GM23338 (cell line): ENCODE data around the gene CYB561D1. TPM values are rescaled to one million over a fixed set of nuclear protein-coding genes. Genes with fewer than 3 reads are reported as not detected.

Source experiments
- ATAC-seq: fragments of 200-7000 bp; cut with Tn5 transposase; 3 replicates; pipeline ENCODE4 v1.9.1; 2020
- DNase-seq: peaks from one replicate; pipeline ENCODE4 v3.0.0-alpha.2; 2015; ENCODE audit warnings: low spot score
- H2AFZ ChIP-seq: fragments of 200-600 bp; sonication (generic); 2 replicates; pipeline ENCODE4 v1.8.0; 2016; ENCODE audit warnings: antibody characterized with exemption, mild to moderate bottlenecking, moderate library complexity
- H3F3A ChIP-seq: fragments of 200-600 bp; sonication (generic); replicated peaks from 2 replicates; pipeline ENCODE4 v1.8.0; 2017; ENCODE audit warnings: antibody characterized with exemption, mixed run types, low read depth
- H3K27ac ChIP-seq: fragments of 200-600 bp; sonication (generic); 2 replicates; pipeline ENCODE4 v1.6.1; 2016; ENCODE audit warnings: low read depth
- H3K27me3 ChIP-seq: fragments of 200-600 bp; sonication (generic); 2 replicates; pipeline ENCODE4 v1.8.0; 2016; ENCODE audit warnings: mild to moderate bottlenecking, mixed run types, moderate library complexity; ENCODE audit not compliant: insufficient read depth
- H3K36me3 ChIP-seq: fragments of 200-600 bp; sonication (generic); 2 replicates; pipeline ENCODE4 v1.8.0; 2016; ENCODE audit warnings: mild to moderate bottlenecking; ENCODE audit not compliant: insufficient read depth
- H3K4me1 ChIP-seq: fragments of 200-600 bp; sonication (generic); 2 replicates; pipeline ENCODE4 v1.8.0; 2016; ENCODE audit warnings: mild to moderate bottlenecking, moderate library complexity; ENCODE audit not compliant: insufficient read depth
- H3K4me2 ChIP-seq: fragments of 200-600 bp; sonication (generic); 2 replicates; pipeline ENCODE4 v1.7.1; 2017; ENCODE audit warnings: mixed run types
- H3K4me3 ChIP-seq: fragments of 200-600 bp; sonication (generic); 2 replicates; pipeline ENCODE4 v1.6.1; 2016; ENCODE audit warnings: mixed run types
- H3K79me2 ChIP-seq: fragments of 200-600 bp; sonication (generic); replicated peaks from 2 replicates; pipeline ENCODE4 v1.8.0; 2017; ENCODE audit warnings: mild to moderate bottlenecking; ENCODE audit not compliant: insufficient read depth
- H3K9me2 ChIP-seq: fragments of 200-600 bp; sonication (generic); 2 replicates; pipeline ENCODE4 v1.8.0; 2017; ENCODE audit not compliant: insufficient read depth
- H4K20me1 ChIP-seq: fragments of 200-600 bp; sonication (generic); replicated peaks from 2 replicates; pipeline ENCODE4 v1.8.0; 2017; ENCODE audit warnings: mild to moderate bottlenecking; ENCODE audit not compliant: insufficient read depth
- H3K27ac Mint-ChIP-seq: 2 replicates; pipeline ENCODE4 v1.8.0; 2020; ENCODE audit warnings: inconsistent platforms, mild to moderate bottlenecking, moderate library complexity, mixed read lengths
- H3K27me3 Mint-ChIP-seq: 3 replicates; pipeline ENCODE4 v1.8.0; 2022; ENCODE audit warnings: low read depth, mild to moderate bottlenecking, moderate library complexity, mixed read lengths, inconsistent platforms; ENCODE audit not compliant: insufficient read depth, poor library complexity
- H3K36me3 Mint-ChIP-seq: 3 replicates; pipeline ENCODE4 v1.8.0; 2021; ENCODE audit warnings: low read depth, mild to moderate bottlenecking, inconsistent platforms, moderate library complexity, mixed read lengths
- H3K4me1 Mint-ChIP-seq: 3 replicates; pipeline ENCODE4 v1.8.0; 2020; ENCODE audit warnings: mild to moderate bottlenecking, inconsistent platforms, mixed read lengths
- H3K4me3 Mint-ChIP-seq: 3 replicates; pipeline ENCODE4 v1.8.0; 2021; ENCODE audit warnings: moderate library complexity, mild to moderate bottlenecking, inconsistent platforms, mixed read lengths
- H3K9me3 Mint-ChIP-seq: 3 replicates; pipeline ENCODE4 v1.8.0; 2020; ENCODE audit warnings: moderate library complexity, mild to moderate bottlenecking, inconsistent platforms, mixed read lengths
- EZH2 ChIP-seq: fragments of 200-600 bp; sonication (generic); IDR thresholded peaks from one replicate; pipeline ENCODE4 v1.8.0; 2017; ENCODE audit warnings: antibody characterized with exemption, mild to moderate bottlenecking, low read depth; ENCODE audit not compliant: unreplicated experiment
- JUNB ChIP-seq: IDR thresholded peaks from one replicate; pipeline ENCODE4 v1.6.1; 2016; ENCODE audit warnings: antibody characterized with exemption; ENCODE audit not compliant: unreplicated experiment
- ZNF114 ChIP-seq: fragments of 250-450 bp; sonication (Bioruptor Pico); IDR thresholded peaks from 2 replicates; pipeline ENCODE4 v1.5.0; 2020; ENCODE audit warnings: mild to moderate bottlenecking, moderate library complexity
- ZNF331 ChIP-seq: fragments of 250-450 bp; sonication (Bioruptor Pico); IDR thresholded peaks from 2 replicates; pipeline ENCODE4 v1.5.0; 2020; ENCODE audit warnings: low read depth, mild to moderate bottlenecking, moderate library complexity
- polyA plus RNA-seq: library from polyadenylated mRNA; unstranded; fragments of >200 nt; fragmentation: Nextera tagmentation; extraction: Ambion mirVana; gene quantifications from 2 replicates; pipeline ENCODE4 v1.2.1, GENCODE V29; 2016
- total RNA-seq: library from RNA; depleted of rRNA; stranded (reverse); fragments of >200 nt; shearing (Covaris generic); gene quantifications from 2 replicates; pipeline ENCODE4 v1.2.3, GENCODE V29; 2014
- TF ChIP-seq, protein P1 (sequence below): IDR thresholded peaks from 2 replicates; pipeline ENCODE4 v1.6.1; 2016; ENCODE audit warnings: antibody characterized with exemption
- TF ChIP-seq, protein P2 (sequence below), 2 experiments: fragments of 200-600 bp in 1 of 2; sonication (generic) in 1 of 2; conservative IDR thresholded peaks; 2 replicates each; pipeline versions ENCODE4 v1.5.1 to v1.6.1; 2016 to 2017; ENCODE audit warnings: antibody characterized with exemption in 2 of 2, low read depth in 2 of 2, mild to moderate bottlenecking in 2 of 2, moderate library complexity in 1 of 2
- TF ChIP-seq, protein P3 (sequence below): fragments of 250-450 bp; sonication (Bioruptor Pico); IDR thresholded peaks from 2 replicates; pipeline ENCODE4 v1.5.0; 2020; ENCODE audit warnings: mild to moderate bottlenecking, moderate library complexity
- TF ChIP-seq, protein P4 (sequence below): IDR thresholded peaks from one replicate; pipeline ENCODE4 v1.6.1; 2018; ENCODE audit warnings: antibody characterized with exemption; ENCODE audit not compliant: unreplicated experiment

The CYB561D1 gene
- total and polyA plus RNA-seq, 2 experiments from 2014 or later: 0.95 to 2.7 TPM

DNA sequence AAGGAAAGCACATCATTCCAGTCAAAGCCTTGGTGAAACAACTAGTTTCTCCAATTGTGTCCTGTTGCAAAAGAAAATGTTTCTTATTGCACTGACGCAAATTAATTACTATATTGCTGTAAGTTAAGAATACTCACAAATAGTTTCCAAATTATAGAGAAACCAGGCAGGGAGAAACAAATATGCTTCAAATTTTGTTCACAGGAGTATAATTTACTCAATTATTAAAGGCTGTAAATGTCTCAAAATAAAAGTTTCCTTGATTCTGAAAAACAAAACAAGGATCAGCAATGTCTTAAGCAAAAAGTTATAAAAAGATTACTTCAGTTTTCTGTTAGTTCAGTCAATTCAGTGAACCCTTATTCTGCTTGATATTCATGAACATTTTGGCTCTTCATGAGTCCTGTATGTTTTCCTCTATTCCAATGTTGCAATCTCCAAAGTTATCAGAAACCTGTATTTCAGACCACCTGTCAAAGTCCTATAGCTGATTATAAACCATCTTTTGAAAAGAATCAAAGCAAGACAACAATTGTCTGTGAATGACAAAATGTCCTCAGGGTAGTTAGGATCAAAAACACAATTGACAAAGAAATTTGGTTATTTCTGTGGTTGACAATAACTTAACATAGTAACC is 39.3 kb upstream of the CYB561D1 start:
- Histone ChIP-seq H3K4me2 (no peak overlapping the region), H3K4me1 (no peaks in the 10 kb centered on the region), H3K9me2 (no peaks in the 10 kb centered on the region), H4K20me1 (no peaks in the 10 kb centered on the region), H3K79me2 (no peaks in the 10 kb centered on the region), H2AFZ (no peak overlapping the region), H3F3A (no peaks in the 10 kb centered on the region), H3K27ac (no peak overlapping the region), H3K36me3 (peaks cover 6% of the 10 kb centered on the region; the same call in 1 of the 2 replicates), H3K4me3 (no peak overlapping the region), H3K27me3 (no peaks in the 10 kb centered on the region)
- ATAC-seq (no peak), DNase-seq (no peak)
- TF ChIP-seq, protein P1, sequence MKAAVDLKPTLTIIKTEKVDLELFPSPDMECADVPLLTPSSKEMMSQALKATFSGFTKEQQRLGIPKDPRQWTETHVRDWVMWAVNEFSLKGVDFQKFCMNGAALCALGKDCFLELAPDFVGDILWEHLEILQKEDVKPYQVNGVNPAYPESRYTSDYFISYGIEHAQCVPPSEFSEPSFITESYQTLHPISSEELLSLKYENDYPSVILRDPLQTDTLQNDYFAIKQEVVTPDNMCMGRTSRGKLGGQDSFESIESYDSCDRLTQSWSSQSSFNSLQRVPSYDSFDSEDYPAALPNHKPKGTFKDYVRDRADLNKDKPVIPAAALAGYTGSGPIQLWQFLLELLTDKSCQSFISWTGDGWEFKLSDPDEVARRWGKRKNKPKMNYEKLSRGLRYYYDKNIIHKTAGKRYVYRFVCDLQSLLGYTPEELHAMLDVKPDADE: no peak
- Mint-ChIP-seq H3K36me3 (peaks cover 3% of the 10 kb centered on the region; the same call in 1 of the 3 replicates), H3K27me3 (peaks cover 1% of the 10 kb centered on the region), H3K4me3 (no peak overlapping the region), H3K27ac (no peak overlapping the region), H3K9me3 (peaks cover 35% of the 10 kb centered on the region), H3K4me1 (no peaks in the 10 kb centered on the region)

DNA sequence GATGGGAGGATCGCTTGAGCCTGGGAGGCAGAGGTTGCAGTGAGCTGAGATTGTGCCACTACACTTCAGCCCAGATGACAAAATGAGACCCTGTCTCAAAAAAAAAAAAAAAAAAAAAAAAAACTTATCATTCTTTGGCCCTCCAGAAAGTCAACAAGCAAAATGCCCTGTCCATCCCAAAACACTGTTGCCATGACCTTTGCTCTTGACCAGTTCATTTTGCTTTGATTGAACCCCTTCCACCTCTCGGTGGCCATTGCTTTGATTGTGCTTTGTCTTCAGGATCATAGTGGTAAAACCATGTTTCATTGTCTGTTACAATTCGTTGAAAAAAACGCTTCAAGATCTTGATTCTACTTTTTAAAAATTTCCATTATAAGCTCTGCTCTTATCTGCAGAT is 36.1 kb upstream of the CYB561D1 start:
- Mint-ChIP-seq H3K4me1 (no peaks in the 10 kb centered on the region), H3K27me3 (peaks cover 11% of the 10 kb centered on the region), H3K36me3 (peaks cover 3% of the 10 kb centered on the region; the same call in 1 of the 3 replicates), H3K9me3 (peaks cover 28% of the 10 kb centered on the region), H3K27ac (no peak overlapping the region), H3K4me3 (no peak overlapping the region)
- Histone ChIP-seq H4K20me1 (no peaks in the 10 kb centered on the region), H3K4me3 (no peak overlapping the region), H3K4me1 (no peaks in the 10 kb centered on the region), H2AFZ (no peak overlapping the region), H3K36me3 (peaks cover 6% of the 10 kb centered on the region; the same call in 1 of the 2 replicates), H3K4me2 (no peak overlapping the region), H3K27ac (no peak overlapping the region), H3K9me2 (no peaks in the 10 kb centered on the region), H3F3A (no peaks in the 10 kb centered on the region), H3K27me3 (peaks cover 1% of the 10 kb centered on the region; the same call in 1 of the 2 replicates), H3K79me2 (no peaks in the 10 kb centered on the region)
- ATAC-seq: no peak
- DNase-seq: no peak
- TF ChIP-seq ZNF331 (CRISPR knock-in tag) (no peak), JUNB (no peak), ZNF114 (CRISPR knock-in tag) (no peak), EZH2 (no peak)
- TF ChIP-seq, protein P2, sequence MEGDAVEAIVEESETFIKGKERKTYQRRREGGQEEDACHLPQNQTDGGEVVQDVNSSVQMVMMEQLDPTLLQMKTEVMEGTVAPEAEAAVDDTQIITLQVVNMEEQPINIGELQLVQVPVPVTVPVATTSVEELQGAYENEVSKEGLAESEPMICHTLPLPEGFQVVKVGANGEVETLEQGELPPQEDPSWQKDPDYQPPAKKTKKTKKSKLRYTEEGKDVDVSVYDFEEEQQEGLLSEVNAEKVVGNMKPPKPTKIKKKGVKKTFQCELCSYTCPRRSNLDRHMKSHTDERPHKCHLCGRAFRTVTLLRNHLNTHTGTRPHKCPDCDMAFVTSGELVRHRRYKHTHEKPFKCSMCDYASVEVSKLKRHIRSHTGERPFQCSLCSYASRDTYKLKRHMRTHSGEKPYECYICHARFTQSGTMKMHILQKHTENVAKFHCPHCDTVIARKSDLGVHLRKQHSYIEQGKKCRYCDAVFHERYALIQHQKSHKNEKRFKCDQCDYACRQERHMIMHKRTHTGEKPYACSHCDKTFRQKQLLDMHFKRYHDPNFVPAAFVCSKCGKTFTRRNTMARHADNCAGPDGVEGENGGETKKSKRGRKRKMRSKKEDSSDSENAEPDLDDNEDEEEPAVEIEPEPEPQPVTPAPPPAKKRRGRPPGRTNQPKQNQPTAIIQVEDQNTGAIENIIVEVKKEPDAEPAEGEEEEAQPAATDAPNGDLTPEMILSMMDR (conservative IDR thresholded peaks at IDR 0.05; ENCODE audit: low read depth in 2 of 2): no peak
- TF ChIP-seq, protein P3, sequence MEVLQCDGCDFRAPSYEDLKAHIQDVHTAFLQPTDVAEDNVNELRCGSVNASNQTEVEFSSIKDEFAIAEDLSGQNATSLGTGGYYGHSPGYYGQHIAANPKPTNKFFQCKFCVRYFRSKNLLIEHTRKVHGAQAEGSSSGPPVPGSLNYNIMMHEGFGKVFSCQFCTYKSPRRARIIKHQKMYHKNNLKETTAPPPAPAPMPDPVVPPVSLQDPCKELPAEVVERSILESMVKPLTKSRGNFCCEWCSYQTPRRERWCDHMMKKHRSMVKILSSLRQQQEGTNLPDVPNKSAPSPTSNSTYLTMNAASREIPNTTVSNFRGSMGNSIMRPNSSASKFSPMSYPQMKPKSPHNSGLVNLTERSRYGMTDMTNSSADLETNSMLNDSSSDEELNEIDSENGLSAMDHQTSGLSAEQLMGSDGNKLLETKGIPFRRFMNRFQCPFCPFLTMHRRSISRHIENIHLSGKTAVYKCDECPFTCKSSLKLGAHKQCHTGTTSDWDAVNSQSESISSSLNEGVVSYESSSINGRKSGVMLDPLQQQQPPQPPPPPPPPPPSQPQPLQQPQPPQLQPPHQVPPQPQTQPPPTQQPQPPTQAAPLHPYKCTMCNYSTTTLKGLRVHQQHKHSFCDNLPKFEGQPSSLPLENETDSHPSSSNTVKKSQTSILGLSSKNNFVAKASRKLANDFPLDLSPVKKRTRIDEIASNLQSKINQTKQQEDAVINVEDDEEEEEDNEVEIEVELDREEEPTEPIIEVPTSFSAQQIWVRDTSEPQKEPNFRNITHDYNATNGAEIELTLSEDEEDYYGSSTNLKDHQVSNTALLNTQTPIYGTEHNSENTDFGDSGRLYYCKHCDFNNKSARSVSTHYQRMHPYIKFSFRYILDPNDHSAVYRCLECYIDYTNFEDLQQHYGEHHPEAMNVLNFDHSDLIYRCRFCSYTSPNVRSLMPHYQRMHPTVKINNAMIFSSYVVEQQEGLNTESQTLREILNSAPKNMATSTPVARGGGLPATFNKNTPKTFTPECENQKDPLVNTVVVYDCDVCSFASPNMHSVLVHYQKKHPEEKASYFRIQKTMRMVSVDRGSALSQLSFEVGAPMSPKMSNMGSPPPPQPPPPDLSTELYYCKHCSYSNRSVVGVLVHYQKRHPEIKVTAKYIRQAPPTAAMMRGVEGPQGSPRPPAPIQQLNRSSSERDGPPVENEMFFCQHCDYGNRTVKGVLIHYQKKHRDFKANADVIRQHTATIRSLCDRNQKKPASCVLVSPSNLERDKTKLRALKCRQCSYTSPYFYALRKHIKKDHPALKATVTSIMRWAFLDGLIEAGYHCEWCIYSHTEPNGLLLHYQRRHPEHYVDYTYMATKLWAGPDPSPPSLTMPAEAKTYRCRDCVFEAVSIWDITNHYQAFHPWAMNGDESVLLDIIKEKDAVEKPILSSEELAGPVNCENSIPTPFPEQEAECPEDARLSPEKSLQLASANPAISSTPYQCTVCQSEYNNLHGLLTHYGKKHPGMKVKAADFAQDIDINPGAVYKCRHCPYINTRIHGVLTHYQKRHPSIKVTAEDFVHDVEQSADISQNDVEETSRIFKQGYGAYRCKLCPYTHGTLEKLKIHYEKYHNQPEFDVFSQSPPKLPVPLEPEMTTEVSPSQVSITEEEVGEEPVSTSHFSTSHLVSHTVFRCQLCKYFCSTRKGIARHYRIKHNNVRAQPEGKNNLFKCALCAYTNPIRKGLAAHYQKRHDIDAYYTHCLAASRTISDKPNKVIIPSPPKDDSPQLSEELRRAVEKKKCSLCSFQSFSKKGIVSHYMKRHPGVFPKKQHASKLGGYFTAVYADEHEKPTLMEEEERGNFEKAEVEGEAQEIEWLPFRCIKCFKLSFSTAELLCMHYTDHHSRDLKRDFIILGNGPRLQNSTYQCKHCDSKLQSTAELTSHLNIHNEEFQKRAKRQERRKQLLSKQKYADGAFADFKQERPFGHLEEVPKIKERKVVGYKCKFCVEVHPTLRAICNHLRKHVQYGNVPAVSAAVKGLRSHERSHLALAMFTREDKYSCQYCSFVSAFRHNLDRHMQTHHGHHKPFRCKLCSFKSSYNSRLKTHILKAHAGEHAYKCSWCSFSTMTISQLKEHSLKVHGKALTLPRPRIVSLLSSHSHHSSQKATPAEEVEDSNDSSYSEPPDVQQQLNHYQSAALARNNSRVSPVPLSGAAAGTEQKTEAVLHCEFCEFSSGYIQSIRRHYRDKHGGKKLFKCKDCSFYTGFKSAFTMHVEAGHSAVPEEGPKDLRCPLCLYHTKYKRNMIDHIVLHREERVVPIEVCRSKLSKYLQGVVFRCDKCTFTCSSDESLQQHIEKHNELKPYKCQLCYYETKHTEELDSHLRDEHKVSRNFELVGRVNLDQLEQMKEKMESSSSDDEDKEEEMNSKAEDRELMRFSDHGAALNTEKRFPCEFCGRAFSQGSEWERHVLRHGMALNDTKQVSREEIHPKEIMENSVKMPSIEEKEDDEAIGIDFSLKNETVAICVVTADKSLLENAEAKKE (CRISPR knock-in tag): no peak
- TF ChIP-seq, protein P4, sequence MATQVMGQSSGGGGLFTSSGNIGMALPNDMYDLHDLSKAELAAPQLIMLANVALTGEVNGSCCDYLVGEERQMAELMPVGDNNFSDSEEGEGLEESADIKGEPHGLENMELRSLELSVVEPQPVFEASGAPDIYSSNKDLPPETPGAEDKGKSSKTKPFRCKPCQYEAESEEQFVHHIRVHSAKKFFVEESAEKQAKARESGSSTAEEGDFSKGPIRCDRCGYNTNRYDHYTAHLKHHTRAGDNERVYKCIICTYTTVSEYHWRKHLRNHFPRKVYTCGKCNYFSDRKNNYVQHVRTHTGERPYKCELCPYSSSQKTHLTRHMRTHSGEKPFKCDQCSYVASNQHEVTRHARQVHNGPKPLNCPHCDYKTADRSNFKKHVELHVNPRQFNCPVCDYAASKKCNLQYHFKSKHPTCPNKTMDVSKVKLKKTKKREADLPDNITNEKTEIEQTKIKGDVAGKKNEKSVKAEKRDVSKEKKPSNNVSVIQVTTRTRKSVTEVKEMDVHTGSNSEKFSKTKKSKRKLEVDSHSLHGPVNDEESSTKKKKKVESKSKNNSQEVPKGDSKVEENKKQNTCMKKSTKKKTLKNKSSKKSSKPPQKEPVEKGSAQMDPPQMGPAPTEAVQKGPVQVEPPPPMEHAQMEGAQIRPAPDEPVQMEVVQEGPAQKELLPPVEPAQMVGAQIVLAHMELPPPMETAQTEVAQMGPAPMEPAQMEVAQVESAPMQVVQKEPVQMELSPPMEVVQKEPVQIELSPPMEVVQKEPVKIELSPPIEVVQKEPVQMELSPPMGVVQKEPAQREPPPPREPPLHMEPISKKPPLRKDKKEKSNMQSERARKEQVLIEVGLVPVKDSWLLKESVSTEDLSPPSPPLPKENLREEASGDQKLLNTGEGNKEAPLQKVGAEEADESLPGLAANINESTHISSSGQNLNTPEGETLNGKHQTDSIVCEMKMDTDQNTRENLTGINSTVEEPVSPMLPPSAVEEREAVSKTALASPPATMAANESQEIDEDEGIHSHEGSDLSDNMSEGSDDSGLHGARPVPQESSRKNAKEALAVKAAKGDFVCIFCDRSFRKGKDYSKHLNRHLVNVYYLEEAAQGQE: no peak
